ENCODE measurements around the gene MARCHF10.

The MARCHF10 gene

DNA sequence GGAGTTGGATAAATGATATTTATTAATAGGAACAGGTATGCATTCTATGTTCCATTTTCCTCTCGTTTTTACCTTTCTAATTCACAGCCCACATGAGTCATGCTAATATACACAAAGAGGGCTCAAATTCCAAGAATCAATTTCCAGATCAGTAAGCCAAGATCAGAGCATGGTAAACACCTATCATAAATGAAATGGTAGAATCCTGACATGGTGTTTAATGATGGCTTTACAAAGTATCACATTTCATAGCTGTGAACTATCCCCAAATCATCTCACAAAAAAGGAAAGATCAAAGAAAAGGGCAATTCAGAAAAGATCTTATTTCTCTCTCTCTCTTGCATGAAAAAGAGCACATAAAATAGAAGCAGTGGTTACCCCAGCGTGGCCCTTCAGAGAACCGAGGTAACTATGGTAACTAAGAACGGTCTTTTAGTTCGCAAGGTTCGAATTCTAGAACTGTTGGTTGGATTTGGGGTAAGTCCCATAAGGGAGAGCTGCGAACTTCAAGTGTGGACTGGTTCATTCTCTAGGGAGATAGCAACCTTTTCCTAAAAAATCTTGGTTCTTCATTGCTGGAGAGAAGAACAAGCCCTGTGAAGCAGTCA is 73.0 kb downstream of the MARCHF10 start:
- TF ChIP-seq CTCF (IDR thresholded peaks at IDR 0.05; ENCODE audit: low read depth, low read length, missing control alignments), result no peak
- no peak for DNase-seq (ENCODE audit: extremely low read depth, low read depth)
- no peak overlapping the region for H3K4me3 ChIP-seq (replicated peaks; ENCODE audit: low read depth, low read length)

- DNase-seq (ENCODE audit: extremely low read depth, low read depth), result no peak
- H3K4me3 ChIP-seq (replicated peaks; ENCODE audit: low read depth, low read length), result no peak overlapping the region
- TF ChIP-seq CTCF (IDR thresholded peaks at IDR 0.05; ENCODE audit: low read depth, low read length, missing control alignments), result no peak
Observed at GRCh38 chr17:62732125-62732524, 76.0 kb downstream of the MARCHF10 start.

GRCh38 chr17:62727916-62728672 is 80.0 kb downstream of the MARCHF10 start:
- no peak for TF ChIP-seq CTCF (IDR thresholded peaks at IDR 0.05; ENCODE audit: low read depth, low read length, missing control alignments)
- no peak overlapping the region for H3K4me3 ChIP-seq (replicated peaks; ENCODE audit: low read depth, low read length)
- DNase-seq (ENCODE audit: extremely low read depth, low read depth), result no peak

DNA sequence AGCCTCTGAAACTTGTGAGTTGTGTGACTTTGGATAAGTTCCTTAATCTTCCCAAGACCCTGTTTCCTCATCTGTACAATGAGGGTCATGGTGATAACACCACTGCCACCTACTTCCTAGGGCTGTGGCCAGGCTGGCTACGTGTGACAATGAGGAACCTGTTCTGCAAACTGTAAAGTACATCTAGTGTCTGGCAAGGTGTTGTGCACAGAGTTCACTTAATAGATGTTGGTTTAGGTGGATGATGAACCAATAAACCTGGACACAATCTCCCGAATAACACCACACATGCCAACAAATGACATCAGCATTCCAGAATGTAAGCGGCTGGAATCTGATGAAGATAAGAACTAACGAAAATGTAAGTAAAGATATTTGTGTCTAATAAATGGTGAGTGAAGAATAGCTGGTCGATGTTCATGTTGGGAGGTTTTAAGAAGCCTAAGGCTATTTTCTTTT is 82.3 kb downstream of the MARCHF10 start:
- H3K4me3 ChIP-seq (replicated peaks; ENCODE audit: low read depth, low read length), result no peak overlapping the region
- TF ChIP-seq CTCF (IDR thresholded peaks at IDR 0.05; ENCODE audit: low read depth, low read length, missing control alignments), result no peak
- no peak for DNase-seq (ENCODE audit: extremely low read depth, low read depth)

DNA sequence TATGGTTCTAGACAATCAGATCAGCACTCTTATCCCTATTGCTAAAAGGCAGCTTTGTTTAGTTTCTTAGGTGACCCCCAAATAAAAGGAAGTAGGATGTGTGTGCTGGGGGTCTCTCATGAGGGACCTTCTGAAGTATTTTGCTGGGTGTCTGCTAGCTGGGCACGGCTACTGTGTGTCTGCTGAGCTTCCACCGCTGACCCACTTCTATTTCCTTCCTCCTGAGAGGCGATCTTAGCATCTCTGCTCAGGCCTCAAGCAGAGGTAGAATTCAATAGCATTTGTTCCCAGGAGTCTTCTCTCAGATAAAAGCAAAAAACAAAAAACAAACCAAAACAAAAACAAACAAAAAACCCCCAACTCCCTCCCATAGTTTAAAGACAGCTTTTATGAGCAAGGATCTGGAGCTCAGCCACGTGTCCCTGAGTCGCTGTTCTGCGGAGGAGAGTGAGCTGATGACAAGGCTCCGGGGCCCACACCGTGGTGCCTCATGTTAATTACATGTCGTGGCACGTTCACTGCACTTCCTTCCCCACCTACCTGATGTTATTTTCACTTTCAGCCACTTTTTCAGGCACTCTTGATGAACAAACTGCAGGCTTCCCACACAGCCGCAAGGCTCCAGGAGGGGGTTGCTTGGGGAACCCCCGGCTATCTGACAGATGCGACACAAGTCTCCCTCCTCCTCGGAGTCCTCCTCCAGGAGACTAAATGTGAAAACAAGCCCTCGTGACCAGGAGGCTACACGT is 83.5 kb downstream of the MARCHF10 start:
- no peak for DNase-seq (ENCODE audit: extremely low read depth, low read depth)
- TF ChIP-seq CTCF (IDR thresholded peaks at IDR 0.05; ENCODE audit: low read depth, low read length, missing control alignments), result no peak
- no peak overlapping the region for H3K4me3 ChIP-seq (replicated peaks; ENCODE audit: low read depth, low read length)

GRCh38 chr17:62723842-62724241 is 84.3 kb downstream of the MARCHF10 start:
- no peak for TF ChIP-seq CTCF (IDR thresholded peaks at IDR 0.05; ENCODE audit: low read depth, low read length, missing control alignments)
- H3K4me3 ChIP-seq (replicated peaks; ENCODE audit: low read depth, low read length), result no peak overlapping the region

More at GRCh38 chr17:62723842-62724241, 84.3 kb downstream of the MARCHF10 start:
- DNase-seq (ENCODE audit: extremely low read depth, low read depth), result no peak

Data from HFF-Myc (cell line).